K562 (cell line): ENCODE results near the gene FILIP1.

Experiments used
- CHD2 ChIP-seq: IDR thresholded peaks from 2 replicates; pipeline ENCODE4 v1.6.1; 2011; ENCODE audit warnings: low read depth, low read length
- E2F1 ChIP-seq: sonication (generic); formaldehyde crosslinking; IDR thresholded peaks from 2 replicates; pipeline ENCODE4 v1.8.1; 2023; ENCODE audit warnings: mild to moderate bottlenecking, missing genetic modification reagents, moderate library complexity
- EZH2 ChIP-seq: IDR thresholded peaks from 2 replicates; pipeline ENCODE4 v1.6.1; 2012; ENCODE audit warnings: low read depth, mild to moderate bottlenecking, inconsistent platforms, low read length, borderline replicate concordance
- FOS ChIP-seq: IDR thresholded peaks from 3 replicates; pipeline ENCODE4 v1.6.1; 2011; ENCODE audit not compliant: insufficient read length; ENCODE audit errors: extremely low read depth
- GATA2 ChIP-seq: sonication (generic); formaldehyde crosslinking; IDR thresholded peaks from 2 replicates; pipeline ENCODE4 v1.4.0; 2020; ENCODE audit warnings: mild to moderate bottlenecking, missing genetic modification reagents
- SMC3 ChIP-seq: conservative IDR thresholded peaks from 2 replicates; pipeline ENCODE4 v1.6.1; 2011; ENCODE audit warnings: low read depth, low read length, improper control_type of control experiment; ENCODE audit not compliant: insufficient read depth
- ZKSCAN8 ChIP-seq: fragments of 200-800 bp; sonication (Bioruptor generic); IDR thresholded peaks from 2 replicates; pipeline ENCODE4 v1.6.1; 2016; ENCODE audit warnings: missing genetic modification characterization, missing compliant biosample characterization
- TF ChIP-seq, protein P1 (sequence below): fragments of 150-350 bp; conservative IDR thresholded peaks from 2 replicates; pipeline ENCODE4 v1.6.1; 2014; ENCODE audit warnings: low read length
- TF ChIP-seq, protein P2 (sequence below), 3 experiments: IDR thresholded peaks in 2 of 3; conservative IDR thresholded peaks in 1 of 3; 2 replicates each; pipeline ENCODE4 v1.5.1; 2011 to 2012; ENCODE audit warnings: low read length in 3 of 3, mild to moderate bottlenecking in 3 of 3, control low read depth in 2 of 3, improper control_type of control experiment in 1 of 3, inconsistent platforms in 1 of 3, low read depth in 1 of 3, mixed read lengths in 1 of 3, moderate library complexity in 1 of 3; ENCODE audit not compliant: insufficient read depth in 2 of 3

GRCh38 chr6:75263401-75263750 lies 230.2 kb downstream of the FILIP1 start:
- TF ChIP-seq CHD2 = no peak
- TF ChIP-seq FOS = no peak
- TF ChIP-seq, protein P1, sequence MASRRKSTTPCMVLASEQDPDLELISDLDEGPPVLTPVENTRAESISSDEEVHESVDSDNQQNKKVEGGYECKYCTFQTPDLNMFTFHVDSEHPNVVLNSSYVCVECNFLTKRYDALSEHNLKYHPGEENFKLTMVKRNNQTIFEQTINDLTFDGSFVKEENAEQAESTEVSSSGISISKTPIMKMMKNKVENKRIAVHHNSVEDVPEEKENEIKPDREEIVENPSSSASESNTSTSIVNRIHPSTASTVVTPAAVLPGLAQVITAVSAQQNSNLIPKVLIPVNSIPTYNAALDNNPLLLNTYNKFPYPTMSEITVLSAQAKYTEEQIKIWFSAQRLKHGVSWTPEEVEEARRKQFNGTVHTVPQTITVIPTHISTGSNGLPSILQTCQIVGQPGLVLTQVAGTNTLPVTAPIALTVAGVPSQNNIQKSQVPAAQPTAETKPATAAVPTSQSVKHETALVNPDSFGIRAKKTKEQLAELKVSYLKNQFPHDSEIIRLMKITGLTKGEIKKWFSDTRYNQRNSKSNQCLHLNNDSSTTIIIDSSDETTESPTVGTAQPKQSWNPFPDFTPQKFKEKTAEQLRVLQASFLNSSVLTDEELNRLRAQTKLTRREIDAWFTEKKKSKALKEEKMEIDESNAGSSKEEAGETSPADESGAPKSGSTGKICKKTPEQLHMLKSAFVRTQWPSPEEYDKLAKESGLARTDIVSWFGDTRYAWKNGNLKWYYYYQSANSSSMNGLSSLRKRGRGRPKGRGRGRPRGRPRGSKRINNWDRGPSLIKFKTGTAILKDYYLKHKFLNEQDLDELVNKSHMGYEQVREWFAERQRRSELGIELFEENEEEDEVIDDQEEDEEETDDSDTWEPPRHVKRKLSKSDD = no peak
- no peak for TF ChIP-seq GATA2 (CRISPR knock-in tag)
- TF ChIP-seq ZKSCAN8 (CRISPR knock-in tag) = no peak
- no peak for TF ChIP-seq EZH2
- no peak for TF ChIP-seq E2F1 (CRISPR knock-in tag)
- TF ChIP-seq, protein P2, sequence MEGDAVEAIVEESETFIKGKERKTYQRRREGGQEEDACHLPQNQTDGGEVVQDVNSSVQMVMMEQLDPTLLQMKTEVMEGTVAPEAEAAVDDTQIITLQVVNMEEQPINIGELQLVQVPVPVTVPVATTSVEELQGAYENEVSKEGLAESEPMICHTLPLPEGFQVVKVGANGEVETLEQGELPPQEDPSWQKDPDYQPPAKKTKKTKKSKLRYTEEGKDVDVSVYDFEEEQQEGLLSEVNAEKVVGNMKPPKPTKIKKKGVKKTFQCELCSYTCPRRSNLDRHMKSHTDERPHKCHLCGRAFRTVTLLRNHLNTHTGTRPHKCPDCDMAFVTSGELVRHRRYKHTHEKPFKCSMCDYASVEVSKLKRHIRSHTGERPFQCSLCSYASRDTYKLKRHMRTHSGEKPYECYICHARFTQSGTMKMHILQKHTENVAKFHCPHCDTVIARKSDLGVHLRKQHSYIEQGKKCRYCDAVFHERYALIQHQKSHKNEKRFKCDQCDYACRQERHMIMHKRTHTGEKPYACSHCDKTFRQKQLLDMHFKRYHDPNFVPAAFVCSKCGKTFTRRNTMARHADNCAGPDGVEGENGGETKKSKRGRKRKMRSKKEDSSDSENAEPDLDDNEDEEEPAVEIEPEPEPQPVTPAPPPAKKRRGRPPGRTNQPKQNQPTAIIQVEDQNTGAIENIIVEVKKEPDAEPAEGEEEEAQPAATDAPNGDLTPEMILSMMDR (IDR thresholded peaks at IDR 0.05 in 2 of 3, conservative IDR thresholded peaks at IDR 0.05 in 1 of 3; ENCODE audit: insufficient read depth in 2 of 3, low read depth in 1 of 3, low read length in 3 of 3) = no peak
- no peak for TF ChIP-seq SMC3
